Natural killer cell (primary cell): Measurements from ENCODE around the gene MSX2. TPM values are rescaled to one million over a fixed set of nuclear protein-coding genes. Genes with fewer than 3 reads are reported as not detected.
A peak's percentile ranks its signal among the peaks of the same experiment; 100 is the strongest.

ENCODE experiments used
- ATAC-seq, 3 donors: fragments of 150-1000 bp in 2 of 3; fragments of 200-7000 bp in 1 of 3; cut with Tn5 transposase; 1 replicate in 1 of 3; 2 replicates in 2 of 3; pipeline ENCODE4 v1.10.0; 2021; ENCODE audit warnings: mild to moderate bottlenecking in 2 of 3, moderate library complexity in 2 of 3
- DNase-seq, 2 donors: peaks; one replicate each; pipeline versions ENCODE4 v3.0.0 to v3.0.0-alpha.2; 2013 to 2021; ENCODE audit warnings: mixed read lengths in 1 of 2
- H3K27ac ChIP-seq: one replicate; pipeline ENCODE4 v1.5.1; 2013; ENCODE audit warnings: mild to moderate bottlenecking, low read length
- H3K27me3 ChIP-seq: one replicate; pipeline ENCODE4 v1.6.1; 2013; ENCODE audit warnings: low read length; ENCODE audit not compliant: control insufficient read depth, insufficient read depth
- H3K36me3 ChIP-seq: one replicate; pipeline ENCODE4 v1.6.1; 2013; ENCODE audit warnings: low read length; ENCODE audit not compliant: control insufficient read depth, insufficient read depth
- H3K4me1 ChIP-seq: one replicate; pipeline ENCODE4 v1.6.1; 2013; ENCODE audit warnings: low read length; ENCODE audit not compliant: control insufficient read depth, insufficient read depth
- H3K4me3 ChIP-seq: one replicate; pipeline ENCODE4 v1.5.1; 2013; ENCODE audit warnings: low read length
- H3K9me3 ChIP-seq: one replicate; pipeline ENCODE4 v1.6.1; 2013; ENCODE audit warnings: low read length; ENCODE audit not compliant: control insufficient read depth, insufficient read depth
- H3K27ac Mint-ChIP-seq, 2 donors: one replicate each; pipeline ENCODE4 v1.8.0; 2022; ENCODE audit warnings: mild to moderate bottlenecking in 2 of 2, mixed read lengths in 2 of 2, moderate library complexity in 1 of 2
- H3K27me3 Mint-ChIP-seq, 2 donors: one replicate each; pipeline ENCODE4 v1.8.0; 2022; ENCODE audit warnings: low read depth in 2 of 2, mixed read lengths in 2 of 2
- H3K36me3 Mint-ChIP-seq: one replicate; pipeline ENCODE4 v1.8.0; 2022; ENCODE audit warnings: mixed read lengths
- H3K4me1 Mint-ChIP-seq, 2 donors: one replicate each; pipeline ENCODE4 v1.8.0; 2022; ENCODE audit warnings: mixed read lengths in 2 of 2
- H3K4me3 Mint-ChIP-seq: one replicate; pipeline ENCODE4 v1.8.0; 2022; ENCODE audit warnings: mild to moderate bottlenecking, moderate library complexity, mixed read lengths
- H3K9me3 Mint-ChIP-seq, 2 donors: one replicate each; pipeline ENCODE4 v1.8.0; 2022; ENCODE audit warnings: mixed read lengths in 2 of 2
- CTCF ChIP-seq: fragments of 200-600 bp; IDR thresholded peaks from one replicate; pipeline ENCODE4 v1.8.0; 2022; ENCODE audit warnings: antibody characterized with exemption
- WGBS: methylation state at CpG from one replicate; pipeline ENCODE4 v1.1.7; 2013; ENCODE audit warnings: missing lambda C conversion rate; ENCODE audit not compliant: insufficient coverage; 5-methylcytosine and 5-hydroxymethylcytosine counted together
- intact Hi-C: fragments of 100-400 bp; cut with micrococcal nuclease; formaldehyde crosslinking; loops from one replicate; pipeline ENCODE4 v1.14.2; 2022
- total RNA-seq, 4 donors: library from RNA; stranded (reverse); fragments of 120-200 nt in 1 of 4; gene quantifications; one replicate each; pipeline versions ENCODE4 v1.2.3 to v1.2.4, GENCODE V29; 2013 to 2022

The MSX2 gene
- total RNA-seq, 3 donors from 2014 or later (not counting 1 experiment from before 2014, with no cell fraction given), result 0.40 TPM; not detected in 2

- 12% methylated on average over 23 of the region's 23 CpGs for WGBS
- no peak overlapping the region for H3K27ac Mint-ChIP-seq
- Histone ChIP-seq H3K4me3 (no peak overlapping the region), H3K9me3 (peaks cover 7% of the 10 kb centered on the region), H3K27ac (no peak overlapping the region), H3K36me3 (no peaks in the 10 kb centered on the region), H3K4me1 (peaks cover 8% of the 10 kb centered on the region), H3K27me3 (peaks cover 64% of the 10 kb centered on the region)
- H3K27me3 Mint-ChIP-seq, result peaks cover 49 to 83% of the 10 kb centered on the region in 2 donors
- ATAC-seq, result no peak
- H3K36me3 Mint-ChIP-seq, result peaks cover 15% of the 10 kb centered on the region
- peaks cover 0 to 2% of the 10 kb centered on the region in 2 donors for H3K9me3 Mint-ChIP-seq
- no peak for DNase-seq
- peaks cover 7 to 9% of the 10 kb centered on the region in 2 donors for H3K4me1 Mint-ChIP-seq
- H3K4me3 Mint-ChIP-seq, result peak overlapping the region; percentile 84
- no peak for TF ChIP-seq CTCF
- intact Hi-C loops, result no loop called here
Observed at GRCh38 chr5:174723315-174723978, 935 bp upstream of the MSX2 start.

- Mint-ChIP-seq H3K27ac (no peak overlapping the region), H3K4me1 (peaks cover 7 to 9% of the 10 kb centered on the region in 2 donors), H3K27me3 (peaks cover 50 to 83% of the 10 kb centered on the region in 2 donors), H3K9me3 (no peaks in the 10 kb centered on the region), H3K4me3 (peak overlapping the region; percentile 84), H3K36me3 (peaks cover 10% of the 10 kb centered on the region)
- Histone ChIP-seq H3K4me1 (peaks cover 8% of the 10 kb centered on the region), H3K36me3 (no peaks in the 10 kb centered on the region), H3K4me3 (no peak overlapping the region), H3K9me3 (peaks cover 7% of the 10 kb centered on the region), H3K27ac (no peak overlapping the region), H3K27me3 (peaks cover 61% of the 10 kb centered on the region)
- TF ChIP-seq CTCF, result no peak
- 6% methylated on average over 19 of the region's 20 CpGs for WGBS
- DNase-seq (no peak), ATAC-seq (no peak)
- intact Hi-C loops, result no loop called here
Observed at GRCh38 chr5:174723979-174724483, 351 bp upstream of the MSX2 start.

GRCh38 chr5:174725261-174725990 is 1.0 kb downstream of the MSX2 start:
- H3K27ac ChIP-seq, result no peak overlapping the region
- H3K9me3 Mint-ChIP-seq, result no peaks in the 10 kb centered on the region
- no peak for ATAC-seq
- peaks cover 7% of the 10 kb centered on the region for H3K9me3 ChIP-seq
- H3K4me1 ChIP-seq, result peaks cover 8% of the 10 kb centered on the region
- intact Hi-C loops, result no loop called here
- DNase-seq, result no peak
- peaks cover 7 to 9% of the 10 kb centered on the region in 2 donors for H3K4me1 Mint-ChIP-seq
- no peaks in the 10 kb centered on the region for H3K36me3 ChIP-seq
- H3K4me3 Mint-ChIP-seq, result peak overlapping the region; percentile 35
- TF ChIP-seq CTCF, result no peak
- no peak overlapping the region for H3K27ac Mint-ChIP-seq
- whole genome bisulfite sequencing, result 8% methylated on average over 30 of the region's 30 CpGs
- no peak overlapping the region for H3K4me3 ChIP-seq
- peaks cover 48 to 82% of the 10 kb centered on the region in 2 donors for H3K27me3 Mint-ChIP-seq
- peaks cover 58% of the 10 kb centered on the region for H3K27me3 ChIP-seq
- H3K36me3 Mint-ChIP-seq, result peaks cover 10% of the 10 kb centered on the region
